Measurements from ENCODE around the gene NTN5.
"Not testable (repeated sequence)": the region's sequence is repeated elsewhere in the genome, so short reads cannot be mapped to it uniquely, and the experiment has no call there.

Gene NTN5

GRCh38 chr19:48644355-48644754 is 28.5 kb downstream of the NTN5 start:
- no peak for DNase-seq

GRCh38 chr19:48642862-48643261 is 30.0 kb downstream of the NTN5 start:
- DNase-seq = no peak

GRCh38 chr19:48641850-48642249 is 31.0 kb downstream of the NTN5 start:
- no peak for DNase-seq

GRCh38 chr19:48639483-48640375 is 33.1 kb downstream of the NTN5 start:
- DNase-seq = no peak

GRCh38 chr19:48638831-48639381 is 33.9 kb downstream of the NTN5 start:
- DNase-seq = no peak

- DNase-seq = peak; percentile 79 to 95 (median 83)
Observed at GRCh38 chr19:48637948-48638830, 34.6 kb downstream of the NTN5 start.

- DNase-seq = peak; percentile 99 to 100 (median 99)
Observed at GRCh38 chr19:48637449-48637947, 35.3 kb downstream of the NTN5 start.

- peak in 1 of 5 donors; percentile 40 for DNase-seq
Observed at GRCh38 chr19:48636859-48637448, 35.9 kb downstream of the NTN5 start, which contains the start of gene DBP. DBP (minus strand) TSS chr19:48637379; CDS start chr19:48636994, 385 bp downstream.

GRCh38 chr19:48635966-48636858 is 36.6 kb downstream of the NTN5 start:
- DNase-seq = no peak

- peak; percentile 51 to 78 (median 64) for DNase-seq
Observed at GRCh38 chr19:48635263-48635965, 37.4 kb downstream of the NTN5 start.

GRCh38 chr19:48634424-48635262 is 38.2 kb downstream of the NTN5 start:
- DNase-seq = peak; percentile 83 to 94 (median 86)

GRCh38 chr19:48634036-48634342 is 38.8 kb downstream of the NTN5 start:
- DNase-seq = no peak

- no peak for DNase-seq
Observed at GRCh38 chr19:48633148-48634035, 39.4 kb downstream of the NTN5 start.

GRCh38 chr19:48632692-48633147 is 40.1 kb downstream of the NTN5 start:
- no peak for DNase-seq

- DNase-seq = not testable (repeated sequence)
Observed at GRCh38 chr19:48632286-48632685, 40.5 kb downstream of the NTN5 start.

GRCh38 chr19:48631225-48631624 is 41.6 kb downstream of the NTN5 start:
- DNase-seq = no peak

- DNase-seq = no peak
Observed at GRCh38 chr19:48630296-48631063, 42.3 kb downstream of the NTN5 start.
